ENCODE results near the gene CLDN6.

CLDN6 gene

GRCh38 chr16:3027983-3028715 is 10.2 kb upstream of the CLDN6 start:
- peak; percentile 81 for DNase-seq (ENCODE audit: low spot score)

- no peak for DNase-seq (ENCODE audit: low spot score)
These were observed 9.5 kb upstream of the CLDN6 start for GRCh38 chr16:3027489-3027795.

- no peak for DNase-seq (ENCODE audit: low spot score)
These were observed 8.9 kb upstream of the CLDN6 start for GRCh38 chr16:3026609-3027488.

DNA sequence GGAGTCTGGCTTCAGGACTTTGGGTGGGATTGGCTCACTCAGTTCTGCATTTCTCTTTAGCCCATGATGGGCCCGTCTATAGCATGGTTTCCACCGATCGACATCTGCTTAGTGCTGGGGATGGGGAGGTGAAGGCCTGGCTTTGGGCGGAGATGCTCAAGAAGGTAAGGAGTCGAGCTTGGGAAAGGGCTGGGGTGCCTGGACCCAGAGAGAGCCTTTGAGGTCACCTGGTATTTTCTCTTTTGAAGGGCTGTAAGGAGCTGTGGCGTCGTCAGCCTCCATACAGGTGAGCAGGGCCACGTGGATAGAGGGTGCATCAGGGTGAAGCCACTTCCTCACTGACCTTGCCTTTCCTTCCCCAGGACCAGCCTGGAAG is 8.0 kb upstream of the CLDN6 start:
- no peak for DNase-seq (ENCODE audit: low spot score)

GRCh38 chr16:3025032-3026002 is 7.3 kb upstream of the CLDN6 start:
- no peak for DNase-seq (ENCODE audit: low spot score)

- DNase-seq (ENCODE audit: low spot score): peak; percentile 92
These were observed 5.9 kb upstream of the CLDN6 start, which contains the start of the genes HCFC1R1 and THOC6 for GRCh38 chr16:3023669-3024478. TSS of gene HCFC1R1 (minus strand) at chr16:3023942. CDS start at chr16:3023941, 1 bp downstream. TSS of gene THOC6 (plus strand) at chr16:3024035. CDS start at chr16:3024327, 292 bp downstream.

- DNase-seq (ENCODE audit: low spot score): peak; percentile 78
These were observed 5.4 kb upstream of the CLDN6 start for GRCh38 chr16:3023415-3023668.

GRCh38 chr16:3022684-3023414 is 4.9 kb upstream of the CLDN6 start:
- peak; percentile 52 for DNase-seq (ENCODE audit: low spot score)

- peak; percentile 94 for DNase-seq (ENCODE audit: low spot score)
These were observed 4.3 kb upstream of the CLDN6 start for GRCh38 chr16:3022208-3022683.

DNA sequence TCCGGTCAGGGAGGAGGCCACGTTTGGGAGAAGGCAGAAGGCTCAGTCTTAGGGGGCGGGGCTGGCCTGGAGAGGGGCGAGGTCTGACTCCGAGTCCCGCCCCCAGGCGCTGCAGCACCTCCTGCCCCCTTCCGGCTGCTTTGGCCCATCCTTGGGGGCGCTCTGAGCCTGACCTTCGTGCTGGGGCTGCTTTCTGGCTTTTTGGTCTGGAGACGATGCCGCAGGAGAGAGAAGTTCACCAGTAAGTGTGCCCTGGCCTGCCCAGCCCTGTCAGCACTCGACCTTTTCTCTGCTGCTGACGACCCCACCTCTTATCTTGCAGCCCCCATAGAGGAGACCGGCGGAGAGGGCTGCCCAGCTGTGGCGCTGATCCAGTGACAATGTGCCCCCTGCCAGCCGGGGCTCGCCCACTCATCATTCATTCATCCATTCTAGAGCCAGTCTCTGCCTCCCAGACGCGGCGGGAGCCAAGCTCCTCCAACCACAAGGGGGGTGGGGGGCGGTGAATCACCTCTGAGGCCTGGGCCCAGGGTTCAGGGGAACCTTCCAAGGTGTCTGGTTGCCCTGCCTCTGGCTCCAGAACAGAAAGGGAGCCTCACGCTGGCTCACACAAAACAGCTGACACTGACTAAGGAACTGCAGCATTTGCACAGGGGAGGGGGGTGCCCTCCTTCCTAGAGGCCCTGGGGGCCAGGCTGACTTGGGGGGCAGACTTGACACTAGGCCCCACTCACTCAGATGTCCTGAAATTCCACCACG is 3.6 kb upstream of the CLDN6 start:
- DNase-seq (ENCODE audit: low spot score): peak; percentile 91

- DNase-seq (ENCODE audit: low spot score): peak; percentile 96
These were observed 2.8 kb upstream of the CLDN6 start for GRCh38 chr16:3020604-3021448.

- DNase-seq (ENCODE audit: low spot score): peak; percentile 96
These were observed 2.2 kb upstream of the CLDN6 start, which contains the start of gene TNFRSF12A for GRCh38 chr16:3020247-3020603. TSS of gene TNFRSF12A (plus strand) at chr16:3020368. CDS start at chr16:3020398, 30 bp downstream.

GRCh38 chr16:3019594-3020246 is 1.7 kb upstream of the CLDN6 start:
- DNase-seq (ENCODE audit: low spot score): no peak

DNA sequence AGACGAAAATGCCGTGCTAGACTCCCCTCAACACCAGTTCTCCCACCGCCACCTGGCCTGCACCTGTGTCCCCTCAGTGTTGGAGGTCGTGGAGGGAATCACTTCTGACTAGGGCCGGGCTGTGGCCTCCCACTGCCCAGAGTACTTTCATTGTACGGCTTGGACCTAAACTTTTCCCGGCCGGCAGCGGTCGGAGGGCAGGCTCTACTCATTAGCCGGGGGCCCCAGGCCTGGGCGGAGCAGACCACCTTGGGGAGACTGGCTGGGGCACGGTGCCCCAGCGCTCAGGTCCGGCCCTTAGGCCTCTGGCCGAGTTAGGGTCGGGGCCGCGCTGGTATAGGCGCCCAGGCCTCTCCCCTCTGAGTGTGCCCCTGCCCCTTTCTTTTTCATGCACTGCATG is 639 bp downstream of the CLDN6 start:
- DNase-seq (ENCODE audit: low spot score): no peak

GRCh38 chr16:3015865-3016521 is 2.0 kb downstream of the CLDN6 start:
- DNase-seq (ENCODE audit: low spot score): no peak

DNA sequence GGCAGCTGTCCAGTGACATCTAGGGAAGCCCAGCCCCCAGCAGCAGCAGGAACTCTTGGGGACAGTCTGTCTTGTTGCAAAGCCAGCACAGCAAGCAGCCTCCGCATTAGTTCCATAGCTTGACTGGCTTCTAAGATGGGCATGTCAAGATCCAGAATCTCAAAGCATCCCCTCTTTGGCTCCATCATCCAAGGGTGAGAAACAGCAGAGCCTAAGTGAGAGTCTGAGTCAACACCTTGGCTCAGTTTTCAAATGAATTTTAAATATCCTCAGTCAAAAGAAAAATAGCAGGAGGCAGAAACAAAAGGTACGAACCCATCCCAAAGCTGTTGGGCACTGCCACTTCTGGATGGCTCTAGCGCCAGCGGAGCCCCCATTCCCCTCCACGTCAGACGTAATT is 3.0 kb downstream of the CLDN6 start:
- no peak for DNase-seq (ENCODE audit: low spot score)

- no peak for DNase-seq (ENCODE audit: low spot score)
These were observed 3.8 kb downstream of the CLDN6 start for GRCh38 chr16:3013998-3014690.

All from GM03348 (cell line).